Measurements from ENCODE around the gene COL4A2.

The COL4A2 gene

GRCh38 chr13:110463871-110464510 lies 156.9 kb downstream of the COL4A2 start:
- no peak for DNase-seq

GRCh38 chr13:110464556-110465333 lies 157.7 kb downstream of the COL4A2 start:
- DNase-seq, result no peak

GRCh38 chr13:110465696-110466095 lies 158.6 kb downstream of the COL4A2 start:
- no peak for DNase-seq

GRCh38 chr13:110466266-110466915 lies 159.3 kb downstream of the COL4A2 start:
- no peak for DNase-seq

GRCh38 chr13:110467516-110468110 lies 160.5 kb downstream of the COL4A2 start:
- DNase-seq, result no peak

GRCh38 chr13:110468986-110469495 lies 162.0 kb downstream of the COL4A2 start:
- no peak for DNase-seq

GRCh38 chr13:110469597-110469996 lies 162.5 kb downstream of the COL4A2 start:
- DNase-seq, result no peak

- no peak for DNase-seq
These were observed 163.4 kb downstream of the COL4A2 start for GRCh38 chr13:110470272-110471009.

GRCh38 chr13:110471156-110471832 lies 164.2 kb downstream of the COL4A2 start:
- no peak for DNase-seq

GRCh38 chr13:110471833-110472162 lies 164.7 kb downstream of the COL4A2 start:
- DNase-seq, result no peak

- no peak for DNase-seq
These were observed 165.9 kb downstream of the COL4A2 start for GRCh38 chr13:110472904-110473563.

GRCh38 chr13:110474713-110475112 lies 167.6 kb downstream of the COL4A2 start:
- DNase-seq, result no peak

GRCh38 chr13:110475117-110475516 lies 168.0 kb downstream of the COL4A2 start:
- DNase-seq, result no peak

GRCh38 chr13:110475550-110476219 lies 168.6 kb downstream of the COL4A2 start:
- DNase-seq, result no peak

- DNase-seq, result no peak
These were observed 169.1 kb downstream of the COL4A2 start for GRCh38 chr13:110476220-110476617.

- no peak for DNase-seq
These were observed 170.7 kb downstream of the COL4A2 start for GRCh38 chr13:110477706-110478245.

- DNase-seq, result no peak
These were observed 171.5 kb downstream of the COL4A2 start for GRCh38 chr13:110478405-110479214.

- no peak for DNase-seq
These were observed 172.1 kb downstream of the COL4A2 start for GRCh38 chr13:110479215-110479545.

GRCh38 chr13:110479648-110480047 lies 172.6 kb downstream of the COL4A2 start:
- DNase-seq, result no peak

GRCh38 chr13:110480161-110480560 lies 173.1 kb downstream of the COL4A2 start:
- no peak for DNase-seq

All from NCI-H446 (cell line).